ENCODE results near the gene PAPSS2.

The PAPSS2 gene

GRCh38 chr10:87671139-87671815 lies 11.6 kb downstream of the PAPSS2 start:
- TF ChIP-seq FOXP2 (optimal IDR thresholded peaks at IDR 0.05; ENCODE audit: control extremely low read depth, extremely low read length, insufficient read depth): no peak
- TF ChIP-seq POLR2AphosphoS5 (IDR thresholded peaks at IDR 0.05; ENCODE audit: borderline replicate concordance, low read depth, low read length): no peak
- TF ChIP-seq EZH2 (IDR thresholded peaks at IDR 0.05): no peak
- H3K9ac ChIP-seq (ENCODE audit: insufficient read length): no peak overlapping the region
- H3K4me3 ChIP-seq: 0 out of 2 replicates have a peak overlapping the region, but pooled peaks have one; percentile 33
- H3K27ac ChIP-seq: peak overlapping the region; percentile 57
- peak; percentile 12 for DNase-seq (ENCODE audit: low read depth, low spot score)
- no peaks in the 10 kb centered on the region for H3K36me3 ChIP-seq (ENCODE audit: insufficient read depth, low read length)
- H3K9me3 ChIP-seq (ENCODE audit: low read depth, low read length): no peaks in the 10 kb centered on the region

GRCh38 chr10:87672551-87672950 lies 12.9 kb downstream of the PAPSS2 start:
- no peaks in the 10 kb centered on the region for H3K36me3 ChIP-seq (ENCODE audit: insufficient read depth, low read length)
- no peak overlapping the region for H3K9ac ChIP-seq (ENCODE audit: insufficient read length)
- no peaks in the 10 kb centered on the region for H3K9me3 ChIP-seq (ENCODE audit: low read depth, low read length)
- TF ChIP-seq POLR2AphosphoS5 (IDR thresholded peaks at IDR 0.05; ENCODE audit: borderline replicate concordance, low read depth, low read length): no peak
- no peak for TF ChIP-seq EZH2 (IDR thresholded peaks at IDR 0.05)
- H3K27ac ChIP-seq: no peak overlapping the region
- DNase-seq (ENCODE audit: low read depth, low spot score): no peak
- H3K4me3 ChIP-seq: no peak overlapping the region

GRCh38 chr10:87674943-87675342 lies 15.3 kb downstream of the PAPSS2 start:
- Histone ChIP-seq H3K4me3 (no peak overlapping the region), H3K9ac (ENCODE audit: insufficient read length) (no peak overlapping the region), H3K9me3 (ENCODE audit: low read depth, low read length) (no peaks in the 10 kb centered on the region), H3K27ac (no peak overlapping the region), H3K36me3 (ENCODE audit: insufficient read depth, low read length) (no peaks in the 10 kb centered on the region)
- TF ChIP-seq EZH2 (IDR thresholded peaks at IDR 0.05) (no peak), FOXP2 (optimal IDR thresholded peaks at IDR 0.05; ENCODE audit: control extremely low read depth, extremely low read length, insufficient read depth) (no peak), POLR2AphosphoS5 (IDR thresholded peaks at IDR 0.05; ENCODE audit: borderline replicate concordance, low read depth, low read length) (no peak)
- DNase-seq (ENCODE audit: low read depth, low spot score): no peak

- no peak overlapping the region for H3K4me3 ChIP-seq
- no peak overlapping the region for H3K27ac ChIP-seq
- no peaks in the 10 kb centered on the region for H3K36me3 ChIP-seq (ENCODE audit: insufficient read depth, low read length)
- DNase-seq (ENCODE audit: low read depth, low spot score): no peak
- no peak for TF ChIP-seq POLR2AphosphoS5 (IDR thresholded peaks at IDR 0.05; ENCODE audit: borderline replicate concordance, low read depth, low read length)
- TF ChIP-seq EZH2 (IDR thresholded peaks at IDR 0.05): no peak
- TF ChIP-seq FOXP2 (optimal IDR thresholded peaks at IDR 0.05; ENCODE audit: control extremely low read depth, extremely low read length, insufficient read depth): no peak
- no peak overlapping the region for H3K9ac ChIP-seq (ENCODE audit: insufficient read length)
- no peaks in the 10 kb centered on the region for H3K9me3 ChIP-seq (ENCODE audit: low read depth, low read length)
Measured at GRCh38 chr10:87675396-87676376, 16.0 kb downstream of the PAPSS2 start.

- no peak for DNase-seq (ENCODE audit: low read depth, low spot score)
- no peaks in the 10 kb centered on the region for H3K9me3 ChIP-seq (ENCODE audit: low read depth, low read length)
- TF ChIP-seq EZH2 (IDR thresholded peaks at IDR 0.05) (no peak), POLR2AphosphoS5 (IDR thresholded peaks at IDR 0.05; ENCODE audit: borderline replicate concordance, low read depth, low read length) (no peak), FOXP2 (optimal IDR thresholded peaks at IDR 0.05; ENCODE audit: control extremely low read depth, extremely low read length, insufficient read depth) (no peak)
- H3K36me3 ChIP-seq (ENCODE audit: insufficient read depth, low read length): no peaks in the 10 kb centered on the region
- H3K9ac ChIP-seq (ENCODE audit: insufficient read length): no peak overlapping the region
- H3K4me3 ChIP-seq: no peak overlapping the region
- H3K27ac ChIP-seq: no peak overlapping the region
Measured at GRCh38 chr10:87677595-87677994, 17.9 kb downstream of the PAPSS2 start.

- Histone ChIP-seq H3K36me3 (ENCODE audit: insufficient read depth, low read length) (no peaks in the 10 kb centered on the region), H3K4me3 (no peak overlapping the region), H3K27ac (no peak overlapping the region), H3K9ac (ENCODE audit: insufficient read length) (no peak overlapping the region), H3K9me3 (ENCODE audit: low read depth, low read length) (no peaks in the 10 kb centered on the region)
- DNase-seq (ENCODE audit: low read depth, low spot score): no peak
- no peak for TF ChIP-seq EZH2 (IDR thresholded peaks at IDR 0.05)
- TF ChIP-seq FOXP2 (optimal IDR thresholded peaks at IDR 0.05; ENCODE audit: control extremely low read depth, extremely low read length, insufficient read depth): no peak
- no peak for TF ChIP-seq POLR2AphosphoS5 (IDR thresholded peaks at IDR 0.05; ENCODE audit: borderline replicate concordance, low read depth, low read length)
Measured at GRCh38 chr10:87678302-87678701, 18.6 kb downstream of the PAPSS2 start.

- Histone ChIP-seq H3K9me3 (ENCODE audit: low read depth, low read length) (no peaks in the 10 kb centered on the region), H3K27ac (no peak overlapping the region), H3K4me3 (no peak overlapping the region), H3K36me3 (ENCODE audit: insufficient read depth, low read length) (no peaks in the 10 kb centered on the region), H3K9ac (ENCODE audit: insufficient read length) (no peak overlapping the region)
- TF ChIP-seq FOXP2 (optimal IDR thresholded peaks at IDR 0.05; ENCODE audit: control extremely low read depth, extremely low read length, insufficient read depth) (no peak), EZH2 (IDR thresholded peaks at IDR 0.05) (no peak), POLR2AphosphoS5 (IDR thresholded peaks at IDR 0.05; ENCODE audit: borderline replicate concordance, low read depth, low read length) (no peak)
- DNase-seq (ENCODE audit: low read depth, low spot score): no peak
Measured at GRCh38 chr10:87683356-87683755, 23.7 kb downstream of the PAPSS2 start.

- Histone ChIP-seq H3K4me3 (no peak overlapping the region), H3K9ac (ENCODE audit: insufficient read length) (no peak overlapping the region), H3K9me3 (ENCODE audit: low read depth, low read length) (no peaks in the 10 kb centered on the region), H3K36me3 (ENCODE audit: insufficient read depth, low read length) (no peaks in the 10 kb centered on the region), H3K27ac (no peak overlapping the region)
- no peak for DNase-seq (ENCODE audit: low read depth, low spot score)
- TF ChIP-seq EZH2 (IDR thresholded peaks at IDR 0.05): no peak
- no peak for TF ChIP-seq POLR2AphosphoS5 (IDR thresholded peaks at IDR 0.05; ENCODE audit: borderline replicate concordance, low read depth, low read length)
- TF ChIP-seq FOXP2 (optimal IDR thresholded peaks at IDR 0.05; ENCODE audit: control extremely low read depth, extremely low read length, insufficient read depth): no peak
Measured at GRCh38 chr10:87684001-87684638, 24.4 kb downstream of the PAPSS2 start.

Data from SK-N-MC (cell line).